Measurements from ENCODE around the gene TAS2R7. TPM values are rescaled to one million over a fixed set of nuclear protein-coding genes. Genes with fewer than 3 reads are reported as not detected.

TAS2R7 gene
- total and polyA plus RNA-seq, 2 of the 4 experiments (the other 2 are of a cell fraction) = not detected

GRCh38 chr12:10842862-10843261, 40.4 kb upstream of the TAS2R7 start:
- ChIA-PET POLR2A (ENCODE audit: unreplicated experiment) (no interaction called here), CTCF (no interaction called here)
- WGBS, 2 experiments (ENCODE audit: extremely low coverage in 2 of 2, insufficient read length in 1 of 2) = 100% methylated on average over 1 of the region's 2 CpGs; no CpG with 5 or more reads in 1 of the 2 experiments
- Histone ChIP-seq H2AFZ (replicated peaks; ENCODE audit: low read length, poor library complexity) (no peak overlapping the region), H2BK15ac (ENCODE audit: low read depth, low read length) (no peak overlapping the region), H3K14ac (replicated peaks; ENCODE audit: low read depth, low read length) (no peak overlapping the region), H2AK5ac (ENCODE audit: low read depth, low read length) (no peak overlapping the region), H3K4me1 (ENCODE audit: control insufficient read depth, insufficient read depth, low read length) (no peaks in the 10 kb centered on the region), H3K27ac (ENCODE audit: insufficient read depth, low read length) (no peak overlapping the region), H2BK20ac (ENCODE audit: low read depth, low read length) (no peak overlapping the region), H3K9me1 (ENCODE audit: insufficient read depth, low read length) (no peaks in the 10 kb centered on the region), H3K9ac (ENCODE audit: low read depth, low read length) (no peak overlapping the region), H3K9me3 (ENCODE audit: control insufficient read depth, insufficient read depth, low read length) (no peaks in the 10 kb centered on the region), H3K79me1 (ENCODE audit: low read depth in 1 of 2, low read length in 2 of 2) (no peaks in the 10 kb centered on the region), H3K4ac (ENCODE audit: low read depth, low read length) (no peak overlapping the region), H4K20me1 (ENCODE audit: insufficient read depth, low read length) (no peaks in the 10 kb centered on the region), H4K5ac (ENCODE audit: low read depth, low read length) (no peak overlapping the region), H3K27me3 (ENCODE audit: control insufficient read depth, insufficient read depth, low read length) (no peaks in the 10 kb centered on the region), H2BK120ac (ENCODE audit: low read depth, low read length) (no peak overlapping the region), H3K23ac (ENCODE audit: low read depth, low read length) (no peak overlapping the region), H3K4me2 (ENCODE audit: low read depth, low read length) (no peak overlapping the region), H2AK9ac (replicated peaks; ENCODE audit: low read depth, low read length, poor library complexity) (no peak overlapping the region), H4K8ac (ENCODE audit: low read depth in 2 of 2, low read length in 2 of 2) (no peak overlapping the region), H2BK5ac (ENCODE audit: low read depth, low read length, poor library complexity, severe bottlenecking) (no peak overlapping the region), H3K56ac (ENCODE audit: extremely low read depth, insufficient read depth, low read length) (no peak overlapping the region), H3K18ac (ENCODE audit: low read depth, low read length) (no peak overlapping the region), H4K91ac (ENCODE audit: insufficient read depth, low read depth, low read length) (no peak overlapping the region), H3K4me3 (ENCODE audit: insufficient read depth, low read depth, low read length) (no peak overlapping the region), H3K36me3 (ENCODE audit: control insufficient read depth, insufficient read depth, low read length) (no peaks in the 10 kb centered on the region)
- in situ Hi-C loops (cut with MboI; ENCODE audit: low sequenced_read_pairs) (no loop called here), intact Hi-C loops (cut with micrococcal nuclease) (no loop called here), dilution Hi-C loops (cut with HindIII; ENCODE audit: low sequenced_read_pairs, unreplicated experiment) (no loop called here)
- ATAC-seq (ENCODE audit: low read depth) = no peak
- DNase-seq = no peak
- no TSS peak for BruUV-seq (replicated peaks)
- no peak for TF ChIP-seq RAD21 (IDR thresholded peaks at IDR 0.05; ENCODE audit: low read length)
- no peak for TF ChIP-seq USF2 (IDR thresholded peaks at IDR 0.05; ENCODE audit: low read depth, low read length)
- TF ChIP-seq BHLHE40 (IDR thresholded peaks at IDR 0.05; ENCODE audit: low read depth, low read length) = no peak
- TF ChIP-seq CTCF (conservative IDR thresholded peaks at IDR 0.05; ENCODE audit: low read depth, low read length) = no peak
- no peak for TF ChIP-seq CEBPB (IDR thresholded peaks at IDR 0.05; ENCODE audit: low read depth, low read length)
- TF ChIP-seq MAFK (IDR thresholded peaks at IDR 0.05; ENCODE audit: low read depth, low read length) = no peak
- no peak for TF ChIP-seq SMC3 (IDR thresholded peaks at IDR 0.05; ENCODE audit: low read depth, low read length)
- no peak for TF ChIP-seq MXI1 (IDR thresholded peaks at IDR 0.05; ENCODE audit: borderline replicate concordance, low read depth, low read length)
- TF ChIP-seq MAZ (IDR thresholded peaks at IDR 0.05; ENCODE audit: borderline replicate concordance, low read depth, low read length) = no peak
- no peak for TF ChIP-seq NFE2L2 (IDR thresholded peaks at IDR 0.05; ENCODE audit: low read depth, low read length)
- no peak for TF ChIP-seq RCOR1 (IDR thresholded peaks at IDR 0.05; ENCODE audit: insufficient replicate concordance, low read length)
- TF ChIP-seq FOS (IDR thresholded peaks at IDR 0.05; ENCODE audit: low read depth, low read length) = no peak
- no peak for TF ChIP-seq POLR2A (IDR thresholded peaks at IDR 0.05; ENCODE audit: low read depth, low read length)
- no peak for TF ChIP-seq ELK1 (IDR thresholded peaks at IDR 0.05; ENCODE audit: borderline replicate concordance, low read depth, low read length)
- no peak for TF ChIP-seq CHD1 (IDR thresholded peaks at IDR 0.05; ENCODE audit: low read depth, low read length)
- no peak for TF ChIP-seq RFX5 (IDR thresholded peaks at IDR 0.05; ENCODE audit: low read depth, low read length)
